Loucy (cell line): Measurements from ENCODE around the gene RB1.
A peak's percentile ranks its signal among the peaks of the same experiment; 100 is the strongest.

Source experiments
- H2AFZ ChIP-seq: fragments of 200-600 bp; sonication (generic); 2 replicates; pipeline ENCODE4 v1.6.0; 2016; ENCODE audit warnings: antibody characterized with exemption, mild to moderate bottlenecking, low read length, moderate library complexity
- H3F3A ChIP-seq: fragments of 200-600 bp; 2 replicates; pipeline ENCODE4 v1.6.0; 2016; ENCODE audit warnings: antibody characterized with exemption, low read depth, mild to moderate bottlenecking
- H3K27me3 ChIP-seq: fragments of 200-600 bp; sonication (generic); 2 replicates; pipeline ENCODE4 v1.6.1; 2014; ENCODE audit warnings: low read length, mild to moderate bottlenecking; ENCODE audit not compliant: insufficient read depth, poor library complexity, severe bottlenecking
- H3K36me3 ChIP-seq: fragments of 200-600 bp; sonication (generic); 2 replicates; pipeline ENCODE4 v1.6.1; 2016; ENCODE audit warnings: low read length; ENCODE audit not compliant: insufficient read depth
- H3K4me1 ChIP-seq: fragments of 200-600 bp; sonication (generic); 2 replicates; pipeline ENCODE4 v1.5.1; 2014; ENCODE audit warnings: low read length, mild to moderate bottlenecking; ENCODE audit not compliant: insufficient read depth, poor library complexity, severe bottlenecking
- H3K4me2 ChIP-seq: fragments of 200-600 bp; sonication (generic); 2 replicates; pipeline ENCODE4 v1.6.0; 2014; ENCODE audit warnings: antibody characterized with exemption, low read length, low read depth, mild to moderate bottlenecking; ENCODE audit not compliant: poor library complexity, severe bottlenecking
- H3K4me3 ChIP-seq: fragments of 200-600 bp; sonication (generic); 2 replicates; pipeline ENCODE4 v1.5.1; 2014; ENCODE audit warnings: low read length, mild to moderate bottlenecking, mixed read lengths; ENCODE audit not compliant: poor library complexity, severe bottlenecking
- H3K79me2 ChIP-seq: fragments of 200-600 bp; sonication (generic); 2 replicates; pipeline ENCODE4 v1.6.1; 2014; ENCODE audit warnings: low read length; ENCODE audit not compliant: insufficient read depth
- H3K9ac ChIP-seq: fragments of 200-600 bp; sonication (generic); 2 replicates; pipeline ENCODE4 v1.6.0; 2014; ENCODE audit warnings: mild to moderate bottlenecking, low read depth, low read length, moderate library complexity; ENCODE audit not compliant: poor library complexity, severe bottlenecking
- H3K9me2 ChIP-seq: fragments of 200-600 bp; sonication (generic); replicated peaks from 2 replicates; pipeline ENCODE4 v1.6.1; 2016; ENCODE audit warnings: low read depth, low read length, mixed read lengths
- H3K9me3 ChIP-seq: fragments of 200-600 bp; sonication (generic); 2 replicates; pipeline ENCODE4 v1.6.1; 2014; ENCODE audit warnings: mild to moderate bottlenecking, antibody characterized with exemption, low read length, low read depth; ENCODE audit not compliant: insufficient read depth
- H4K20me1 ChIP-seq: fragments of 200-600 bp; sonication (generic); 2 replicates; pipeline ENCODE4 v1.6.0; 2014; ENCODE audit warnings: antibody characterized with exemption, low read length, mild to moderate bottlenecking; ENCODE audit not compliant: insufficient read depth, poor library complexity, severe bottlenecking
- CTCF ChIP-seq: fragments of 200-600 bp; sonication (generic); conservative IDR thresholded peaks from 2 replicates; pipeline ENCODE4 v1.5.1; 2014; ENCODE audit warnings: mild to moderate bottlenecking, antibody characterized with exemption, low read length
- EZH2phosphoT487 ChIP-seq: fragments of 200-600 bp; IDR thresholded peaks from 2 replicates; pipeline ENCODE4 v1.6.1; 2018; ENCODE audit warnings: antibody characterized with exemption, mild to moderate bottlenecking, moderate library complexity, borderline replicate concordance

RB1 gene

GRCh38 chr13:48491423-48492095 lies 188.0 kb downstream of the RB1 start:
- peaks cover 15% of the 10 kb centered on the region for H3F3A ChIP-seq
- H3K9ac ChIP-seq, result peak overlapping the region; percentile 95
- H3K79me2 ChIP-seq, result peaks cover 52% of the 10 kb centered on the region
- H3K9me2 ChIP-seq, result no peaks in the 10 kb centered on the region
- H3K4me2 ChIP-seq, result peak overlapping the region; percentile 89
- TF ChIP-seq CTCF (no peak), EZH2phosphoT487 (no peak)
- H3K4me3 ChIP-seq, result peak overlapping the region; percentile 77
- no peak overlapping the region for H2AFZ ChIP-seq
- H3K9me3 ChIP-seq, result 0 out of 2 replicates have a peak, but pooled peaks cover 6% of the 10 kb centered on the region
- peaks cover 90% of the 10 kb centered on the region for H3K4me1 ChIP-seq
- no peaks in the 10 kb centered on the region; the same call in 1 of the 2 replicates for H3K36me3 ChIP-seq
- H3K27me3 ChIP-seq, result no peaks in the 10 kb centered on the region
- no peaks in the 10 kb centered on the region for H4K20me1 ChIP-seq

DNA sequence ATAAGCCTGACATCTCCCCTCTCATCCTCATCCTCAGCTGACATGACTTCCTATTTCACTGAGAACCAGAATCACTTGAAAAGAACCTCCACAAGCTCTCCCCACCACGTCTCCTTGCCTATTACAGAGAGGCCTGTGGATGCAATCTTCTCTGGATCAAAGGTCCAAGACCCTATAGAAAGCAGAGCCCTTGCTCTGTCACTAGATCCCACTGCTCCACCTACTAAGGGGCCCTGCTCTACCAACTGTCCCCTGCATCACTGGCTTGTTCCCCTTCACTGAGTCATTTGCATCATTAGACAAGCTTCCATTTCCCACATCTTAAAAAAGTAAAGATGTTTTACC lies 188.5 kb downstream of the RB1 start:
- peaks cover 50% of the 10 kb centered on the region for H3K79me2 ChIP-seq
- no peaks in the 10 kb centered on the region for H3K27me3 ChIP-seq
- H3K9ac ChIP-seq, result peak overlapping the region; percentile 95

DNA sequence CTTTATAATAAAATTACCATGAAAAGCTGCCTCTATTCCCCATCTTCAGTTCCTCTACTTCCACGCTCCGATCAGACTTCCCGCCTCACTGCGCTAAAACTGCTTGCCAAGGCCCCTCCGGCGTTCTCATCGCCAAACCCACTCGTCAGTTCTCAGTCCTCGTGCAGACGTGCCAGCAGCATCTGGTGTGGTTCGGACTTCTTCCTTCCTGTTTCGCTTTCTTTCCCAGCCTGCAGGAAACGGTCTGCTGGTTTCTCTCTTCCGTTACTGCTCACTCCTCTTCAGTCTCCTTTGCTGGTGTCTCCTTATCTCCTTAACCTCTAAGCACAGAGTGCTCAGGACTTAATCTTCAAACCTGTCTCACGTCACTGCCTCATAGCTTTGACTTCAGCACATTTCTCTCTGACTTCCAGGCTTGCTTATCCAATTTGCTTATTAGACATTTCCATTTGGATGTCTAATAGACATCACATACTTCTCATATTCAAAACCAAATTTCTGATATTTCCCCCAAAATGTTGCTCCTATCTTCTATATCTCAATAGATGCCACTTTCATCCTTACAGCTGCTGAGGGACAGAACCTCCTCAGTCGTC lies 189.0 kb downstream of the RB1 start:
- peak overlapping the region; percentile 77 for H3K4me3 ChIP-seq
- H3F3A ChIP-seq, result peaks cover 15% of the 10 kb centered on the region
- H3K4me2 ChIP-seq, result peak overlapping the region; percentile 89
- H3K9ac ChIP-seq, result peak overlapping the region; percentile 95
- H3K9me3 ChIP-seq, result 0 out of 2 replicates have a peak, but pooled peaks cover 5% of the 10 kb centered on the region
- no peak for TF ChIP-seq EZH2phosphoT487
- TF ChIP-seq CTCF, result no peak
- H3K4me1 ChIP-seq, result peaks cover 90% of the 10 kb centered on the region
- H3K79me2 ChIP-seq, result peaks cover 45% of the 10 kb centered on the region
- H2AFZ ChIP-seq, result no peak overlapping the region
- no peaks in the 10 kb centered on the region for H3K27me3 ChIP-seq
- H3K36me3 ChIP-seq, result no peaks in the 10 kb centered on the region; the same call in 1 of the 2 replicates
- H4K20me1 ChIP-seq, result no peaks in the 10 kb centered on the region
- H3K9me2 ChIP-seq, result no peaks in the 10 kb centered on the region

More for the DNA sequence above, 188.5 kb downstream of the RB1 start:
- Histone ChIP-seq H3K4me1 (peaks cover 90% of the 10 kb centered on the region), H3K9me2 (no peaks in the 10 kb centered on the region), H2AFZ (no peak overlapping the region), H3K4me3 (peak overlapping the region; percentile 77), H3K4me2 (peak overlapping the region; percentile 89), H3K9me3 (0 out of 2 replicates have a peak, but pooled peaks cover 6% of the 10 kb centered on the region), H3K36me3 (no peaks in the 10 kb centered on the region; the same call in 1 of the 2 replicates), H4K20me1 (no peaks in the 10 kb centered on the region), H3F3A (peaks cover 15% of the 10 kb centered on the region)
- TF ChIP-seq EZH2phosphoT487 (no peak), CTCF (no peak)
